Mesendoderm (in vitro differentiated cells): ENCODE measurements around the gene STK33.

Experiments
- DNase-seq: peaks from one replicate; pipeline ENCODE4 v3.0.0; 2013
- H2AK5ac ChIP-seq: 2 replicates; pipeline ENCODE4 v1.6.1; 2013; ENCODE audit warnings: low read length, inconsistent platforms
- H2BK120ac ChIP-seq: 2 replicates; pipeline ENCODE4 v1.6.1; 2013; ENCODE audit warnings: low read depth, mild to moderate bottlenecking, low read length, moderate library complexity, mixed read lengths
- H2BK15ac ChIP-seq: replicated peaks from 2 replicates; pipeline ENCODE4 v1.6.1; 2013; ENCODE audit warnings: low read depth, mild to moderate bottlenecking, moderate library complexity
- H2BK5ac ChIP-seq: 2 replicates; pipeline ENCODE4 v1.6.1; 2013; ENCODE audit warnings: low read length, inconsistent platforms
- H3K18ac ChIP-seq: 2 replicates; pipeline ENCODE4 v1.6.1; 2013; ENCODE audit warnings: mild to moderate bottlenecking, low read length, mixed read lengths
- H3K23ac ChIP-seq: one replicate; pipeline ENCODE4 v1.6.1; 2013; ENCODE audit warnings: low read length
- H3K27ac ChIP-seq: 2 replicates; pipeline ENCODE4 v1.5.1; 2013; ENCODE audit warnings: low read depth, mild to moderate bottlenecking, inconsistent platforms, low read length, moderate library complexity
- H3K27me3 ChIP-seq: 2 replicates; pipeline ENCODE4 v1.6.1; 2013; ENCODE audit warnings: low read length, control low read depth, mild to moderate bottlenecking, inconsistent platforms; ENCODE audit not compliant: insufficient read depth, poor library complexity
- H3K36me3 ChIP-seq: 2 replicates; pipeline ENCODE4 v1.6.1; 2013; ENCODE audit warnings: low read length, inconsistent platforms; ENCODE audit not compliant: control insufficient read depth, insufficient read depth
- H3K4ac ChIP-seq: one replicate; pipeline ENCODE4 v1.6.1; 2013; ENCODE audit warnings: low read depth, mild to moderate bottlenecking, low read length, moderate library complexity
- H3K4me1 ChIP-seq: 2 replicates; pipeline ENCODE4 v1.6.1; 2013; ENCODE audit warnings: low read depth, low read length, inconsistent platforms; ENCODE audit not compliant: control insufficient read depth
- H3K4me2 ChIP-seq: 2 replicates; pipeline ENCODE4 v1.6.1; 2013; ENCODE audit warnings: low read length
- H3K4me3 ChIP-seq: 2 replicates; pipeline ENCODE4 v1.5.1; 2013; ENCODE audit warnings: mild to moderate bottlenecking, low read length
- H3K56ac ChIP-seq: one replicate; pipeline ENCODE4 v1.6.1; 2013; ENCODE audit warnings: low read length
- H3K79me1 ChIP-seq: 2 replicates; pipeline ENCODE4 v1.6.1; 2013; ENCODE audit warnings: low read length, inconsistent platforms
- H3K79me2 ChIP-seq: 2 replicates; pipeline ENCODE4 v1.6.1; 2013; ENCODE audit warnings: mild to moderate bottlenecking, low read length; ENCODE audit not compliant: control insufficient read depth, insufficient read depth
- H3K9ac ChIP-seq: 2 replicates; pipeline ENCODE4 v1.6.1; 2013; ENCODE audit warnings: low read length, inconsistent platforms
- H4K5ac ChIP-seq: one replicate; pipeline ENCODE4 v1.6.1; 2013; ENCODE audit warnings: low read length
- H4K8ac ChIP-seq: one replicate; pipeline ENCODE4 v1.6.1; 2013; ENCODE audit warnings: low read depth, mild to moderate bottlenecking, control low read depth, low read length, moderate library complexity
- WGBS: extraction: QIAGEN DNeasy Blood & Tissue Kit; methylation state at CpG from one replicate; pipeline ENCODE4 v1.1.7; 2013; ENCODE audit warnings: low lambda C conversion rate, missing lambda C conversion rate; ENCODE audit not compliant: insufficient coverage; ENCODE audit errors: extremely low coverage; 5-methylcytosine and 5-hydroxymethylcytosine counted together

STK33 gene

GRCh38 chr11:8532475-8532874 is 61.6 kb downstream of the STK33 start:
- no CpG with 5 or more reads among the region's 2 CpGs for WGBS

GRCh38 chr11:8531982-8532381 is 62.0 kb downstream of the STK33 start:
- no peak overlapping the region for H4K8ac ChIP-seq

More at GRCh38 chr11:8532475-8532874, 61.6 kb downstream of the STK33 start:
- Histone ChIP-seq H4K8ac (no peak overlapping the region), H2BK15ac (no peak overlapping the region), H3K4ac (no peak overlapping the region), H3K18ac (no peak overlapping the region), H3K27ac (no peak overlapping the region), H3K56ac (no peak overlapping the region), H3K23ac (no peak overlapping the region), H2AK5ac (no peak overlapping the region), H3K36me3 (no peaks in the 10 kb centered on the region), H2BK120ac (no peak overlapping the region), H4K5ac (no peak overlapping the region), H3K79me1 (peaks cover 1% of the 10 kb centered on the region), H3K4me1 (no peaks in the 10 kb centered on the region), H3K4me3 (no peak overlapping the region), H3K4me2 (no peak overlapping the region), H3K27me3 (no peaks in the 10 kb centered on the region), H2BK5ac (no peak overlapping the region), H3K79me2 (no peaks in the 10 kb centered on the region), H3K9ac (no peak overlapping the region)
- no peak for DNase-seq

DNA sequence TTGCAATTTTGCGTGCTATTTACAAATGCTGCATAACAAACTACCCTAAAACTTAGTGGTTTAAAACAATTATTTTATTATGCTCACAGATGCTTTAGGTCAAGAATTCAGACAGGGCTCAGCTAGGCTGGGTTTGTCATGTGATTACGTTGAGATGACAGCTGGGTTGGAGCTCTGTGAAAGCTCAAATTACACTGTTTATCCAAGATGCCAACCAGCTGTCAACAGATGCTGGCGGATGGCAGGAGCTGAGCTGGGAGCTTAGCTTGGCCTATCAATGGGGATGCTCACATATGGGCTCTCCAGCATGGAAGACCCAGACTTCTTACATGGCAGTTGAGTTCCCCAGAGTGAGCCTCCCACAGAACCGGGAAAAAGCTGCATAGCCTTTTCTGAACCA is 62.7 kb downstream of the STK33 start:
- no peak overlapping the region for H3K23ac ChIP-seq
- H3K36me3 ChIP-seq = no peaks in the 10 kb centered on the region
- H3K4ac ChIP-seq = no peak overlapping the region
- H2BK120ac ChIP-seq = no peak overlapping the region
- no peak overlapping the region for H4K5ac ChIP-seq
- H4K8ac ChIP-seq = no peak overlapping the region
- H3K27ac ChIP-seq = no peak overlapping the region
- WGBS = no CpG with 5 or more reads among the region's 4 CpGs
- no peaks in the 10 kb centered on the region for H3K79me2 ChIP-seq
- no peak overlapping the region for H3K9ac ChIP-seq
- no peak overlapping the region for H3K4me2 ChIP-seq
- H3K27me3 ChIP-seq = no peaks in the 10 kb centered on the region
- no peak overlapping the region for H2BK15ac ChIP-seq
- H2BK5ac ChIP-seq = no peak overlapping the region
- no peak overlapping the region for H2AK5ac ChIP-seq
- H3K18ac ChIP-seq = no peak overlapping the region
- H3K4me3 ChIP-seq = no peak overlapping the region
- H3K56ac ChIP-seq = no peak overlapping the region
- no peak for DNase-seq
- H3K4me1 ChIP-seq = no peaks in the 10 kb centered on the region
- H3K79me1 ChIP-seq = peaks cover 1% of the 10 kb centered on the region

More at GRCh38 chr11:8531982-8532381, 62.0 kb downstream of the STK33 start:
- Histone ChIP-seq H3K9ac (no peak overlapping the region), H3K4me3 (no peak overlapping the region), H4K5ac (no peak overlapping the region), H3K4me1 (no peaks in the 10 kb centered on the region), H2AK5ac (no peak overlapping the region), H3K23ac (no peak overlapping the region), H3K36me3 (no peaks in the 10 kb centered on the region), H2BK5ac (no peak overlapping the region), H3K56ac (no peak overlapping the region), H2BK120ac (no peak overlapping the region), H3K27ac (no peak overlapping the region), H3K18ac (no peak overlapping the region), H2BK15ac (no peak overlapping the region), H3K27me3 (no peaks in the 10 kb centered on the region), H3K79me1 (peaks cover 1% of the 10 kb centered on the region), H3K4ac (no peak overlapping the region), H3K4me2 (no peak overlapping the region), H3K79me2 (no peaks in the 10 kb centered on the region)
- DNase-seq = no peak
- WGBS = no CpG with 5 or more reads among the region's 2 CpGs

DNA sequence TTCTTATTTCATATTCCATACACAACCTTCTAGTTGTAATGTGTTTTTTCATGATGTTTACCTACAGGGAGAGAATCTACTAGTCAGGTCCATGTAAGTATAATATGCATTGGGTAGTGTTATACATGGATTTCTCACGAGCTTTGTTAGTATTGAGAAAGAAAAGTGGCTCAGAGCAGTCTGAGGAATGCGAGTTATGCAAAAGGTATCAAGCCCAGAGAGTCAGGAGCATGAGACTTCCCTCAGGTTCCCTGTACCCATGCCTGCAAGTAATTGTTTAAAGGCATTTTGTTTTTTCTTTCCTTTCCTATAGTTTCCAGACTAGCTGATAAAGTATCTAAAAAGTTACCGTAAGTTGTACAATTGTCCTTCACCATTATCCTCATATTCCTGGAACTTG is 66.1 kb downstream of the STK33 start:
- H3K79me2 ChIP-seq = no peaks in the 10 kb centered on the region
- no peaks in the 10 kb centered on the region for H3K36me3 ChIP-seq
- H2BK120ac ChIP-seq = no peak overlapping the region
- no CpG with 5 or more reads among the region's 3 CpGs for WGBS
- H2BK5ac ChIP-seq = no peak overlapping the region
- no peak overlapping the region for H3K18ac ChIP-seq
- no peak overlapping the region for H4K8ac ChIP-seq
- no peak overlapping the region for H3K4me2 ChIP-seq
- peak; percentile 67 for DNase-seq
- H3K56ac ChIP-seq = no peak overlapping the region
- H3K27ac ChIP-seq = no peak overlapping the region
- no peaks in the 10 kb centered on the region for H3K27me3 ChIP-seq
- H2AK5ac ChIP-seq = no peak overlapping the region
- H3K9ac ChIP-seq = no peak overlapping the region
- H3K79me1 ChIP-seq = peaks cover 1% of the 10 kb centered on the region
- H2BK15ac ChIP-seq = no peak overlapping the region
- H3K23ac ChIP-seq = no peak overlapping the region
- H3K4me3 ChIP-seq = no peak overlapping the region
- H3K4me1 ChIP-seq = no peaks in the 10 kb centered on the region
- no peak overlapping the region for H4K5ac ChIP-seq
- H3K4ac ChIP-seq = no peak overlapping the region

DNA sequence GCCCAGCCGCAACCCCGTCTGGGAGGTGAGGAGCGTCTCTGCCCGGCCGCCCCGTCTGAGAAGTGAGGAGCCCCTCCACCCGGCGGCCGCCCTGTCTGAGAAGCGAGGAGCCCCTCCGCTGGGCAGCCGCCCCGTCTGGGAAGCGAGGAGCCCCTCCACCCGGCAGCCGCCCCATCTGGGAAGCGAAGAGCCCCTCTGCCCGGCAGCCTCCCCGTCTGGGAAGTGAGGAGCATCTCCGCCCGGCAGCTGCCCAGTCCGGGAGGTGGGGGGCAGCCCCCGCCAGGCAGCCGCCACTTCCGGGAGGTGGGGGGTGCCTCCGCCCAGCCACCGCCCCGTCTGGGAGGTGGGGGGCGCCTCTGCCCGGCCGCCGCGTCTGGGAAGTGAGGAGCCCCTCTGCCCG is 70.6 kb downstream of the STK33 start:
- no peaks in the 10 kb centered on the region for H3K79me1 ChIP-seq
- no peak overlapping the region for H3K9ac ChIP-seq
- H3K4me1 ChIP-seq = no peaks in the 10 kb centered on the region
- H2BK120ac ChIP-seq = no peak overlapping the region
- H3K79me2 ChIP-seq = no peaks in the 10 kb centered on the region
- H2AK5ac ChIP-seq = no peak overlapping the region
- no peak overlapping the region for H3K4ac ChIP-seq
- H3K27me3 ChIP-seq = no peaks in the 10 kb centered on the region
- no peaks in the 10 kb centered on the region for H3K36me3 ChIP-seq
- no CpG with 5 or more reads among the region's 34 CpGs for WGBS
- DNase-seq = no peak
- no peak overlapping the region for H3K27ac ChIP-seq
- no peak overlapping the region for H3K4me2 ChIP-seq
- H4K8ac ChIP-seq = no peak overlapping the region
- no peak overlapping the region for H2BK5ac ChIP-seq
- H3K4me3 ChIP-seq = no peak overlapping the region
- no peak overlapping the region for H3K18ac ChIP-seq
- H4K5ac ChIP-seq = no peak overlapping the region
- H2BK15ac ChIP-seq = no peak overlapping the region
- no peak overlapping the region for H3K23ac ChIP-seq
- H3K56ac ChIP-seq = no peak overlapping the region

DNA sequence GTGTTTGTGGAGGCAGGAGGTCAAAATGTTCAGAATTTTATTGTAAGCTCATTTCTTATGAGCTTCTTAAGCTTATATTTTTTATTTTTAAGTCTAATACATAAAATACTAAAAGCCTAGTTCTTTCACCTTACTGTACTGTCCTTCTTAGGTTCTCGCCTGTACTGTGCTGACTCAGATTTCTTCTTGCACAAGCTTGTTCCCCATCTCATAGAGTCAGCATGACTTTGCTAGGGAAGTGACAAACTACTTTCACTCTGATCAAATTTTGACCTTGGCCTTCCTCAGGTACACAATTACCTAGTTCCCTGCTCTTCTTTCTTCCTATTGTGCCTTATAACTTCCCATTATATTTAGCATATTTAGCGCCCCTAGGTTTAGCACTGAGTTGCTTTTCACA is 81.5 kb downstream of the STK33 start:
- Histone ChIP-seq H2BK120ac (no peak overlapping the region), H3K4me3 (no peak overlapping the region), H4K8ac (no peak overlapping the region), H3K18ac (no peak overlapping the region), H3K27me3 (no peaks in the 10 kb centered on the region), H2BK5ac (no peak overlapping the region), H3K79me2 (no peaks in the 10 kb centered on the region), H3K56ac (no peak overlapping the region), H3K4me1 (no peaks in the 10 kb centered on the region), H2BK15ac (no peak overlapping the region), H4K5ac (no peak overlapping the region), H3K23ac (no peak overlapping the region), H3K36me3 (no peaks in the 10 kb centered on the region), H3K4me2 (no peak overlapping the region), H3K9ac (no peak overlapping the region), H3K79me1 (no peaks in the 10 kb centered on the region), H3K4ac (no peak overlapping the region), H2AK5ac (no peak overlapping the region), H3K27ac (no peak overlapping the region)
- no CpG with 5 or more reads among the region's 2 CpGs for WGBS
- DNase-seq = no peak
